ENCODE measurements around the gene DBP.
A peak's percentile ranks its signal among the peaks of the same experiment; 100 is the strongest.

Gene DBP

DNA sequence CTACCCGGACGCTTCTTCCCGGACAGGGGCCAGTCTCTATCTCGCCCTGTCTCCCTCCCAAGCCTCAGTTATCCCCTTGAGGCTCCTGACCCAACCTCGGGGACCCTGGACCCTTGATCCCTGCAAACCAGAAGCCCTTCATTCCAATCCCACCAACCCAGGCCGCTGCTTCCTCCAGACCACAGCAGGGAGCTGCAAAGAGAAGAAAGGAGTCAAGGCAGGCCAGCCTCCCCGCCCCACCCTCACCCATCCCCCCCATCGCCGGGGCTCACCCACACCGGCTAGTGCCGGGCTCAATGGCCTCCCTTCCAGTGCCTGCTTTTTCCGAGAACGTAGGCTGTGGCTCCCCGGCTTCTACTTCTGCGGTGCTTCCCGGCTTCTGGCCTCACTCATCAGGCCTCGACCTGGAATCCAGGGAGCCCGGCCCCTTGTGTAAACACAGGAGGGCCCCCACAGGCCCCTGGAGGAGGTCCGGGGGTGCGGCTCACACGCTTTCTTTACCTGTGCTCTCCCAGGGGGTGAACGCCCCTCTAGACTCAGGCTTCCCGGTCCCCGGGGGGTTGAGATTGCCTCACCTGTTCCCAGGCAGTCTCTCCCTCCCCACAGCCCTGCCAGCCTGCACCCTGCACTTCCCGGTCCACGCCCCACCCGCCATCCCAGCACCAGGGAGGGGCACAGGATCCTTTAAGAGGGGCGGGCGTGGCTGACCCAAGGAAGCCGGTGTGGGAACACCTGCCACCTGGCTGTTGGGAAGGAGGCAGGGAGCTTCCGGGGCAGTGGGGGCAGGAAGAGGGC, 22.5 kb downstream of the DBP start, which contains the start of gene FAM83E (continued):
- no peak for TF ChIP-seq ZNF76 (tag by site-specific recombination; IDR thresholded peaks at IDR 0.05; ENCODE audit: borderline replicate concordance, low read depth)
- TF ChIP-seq, protein P1, sequence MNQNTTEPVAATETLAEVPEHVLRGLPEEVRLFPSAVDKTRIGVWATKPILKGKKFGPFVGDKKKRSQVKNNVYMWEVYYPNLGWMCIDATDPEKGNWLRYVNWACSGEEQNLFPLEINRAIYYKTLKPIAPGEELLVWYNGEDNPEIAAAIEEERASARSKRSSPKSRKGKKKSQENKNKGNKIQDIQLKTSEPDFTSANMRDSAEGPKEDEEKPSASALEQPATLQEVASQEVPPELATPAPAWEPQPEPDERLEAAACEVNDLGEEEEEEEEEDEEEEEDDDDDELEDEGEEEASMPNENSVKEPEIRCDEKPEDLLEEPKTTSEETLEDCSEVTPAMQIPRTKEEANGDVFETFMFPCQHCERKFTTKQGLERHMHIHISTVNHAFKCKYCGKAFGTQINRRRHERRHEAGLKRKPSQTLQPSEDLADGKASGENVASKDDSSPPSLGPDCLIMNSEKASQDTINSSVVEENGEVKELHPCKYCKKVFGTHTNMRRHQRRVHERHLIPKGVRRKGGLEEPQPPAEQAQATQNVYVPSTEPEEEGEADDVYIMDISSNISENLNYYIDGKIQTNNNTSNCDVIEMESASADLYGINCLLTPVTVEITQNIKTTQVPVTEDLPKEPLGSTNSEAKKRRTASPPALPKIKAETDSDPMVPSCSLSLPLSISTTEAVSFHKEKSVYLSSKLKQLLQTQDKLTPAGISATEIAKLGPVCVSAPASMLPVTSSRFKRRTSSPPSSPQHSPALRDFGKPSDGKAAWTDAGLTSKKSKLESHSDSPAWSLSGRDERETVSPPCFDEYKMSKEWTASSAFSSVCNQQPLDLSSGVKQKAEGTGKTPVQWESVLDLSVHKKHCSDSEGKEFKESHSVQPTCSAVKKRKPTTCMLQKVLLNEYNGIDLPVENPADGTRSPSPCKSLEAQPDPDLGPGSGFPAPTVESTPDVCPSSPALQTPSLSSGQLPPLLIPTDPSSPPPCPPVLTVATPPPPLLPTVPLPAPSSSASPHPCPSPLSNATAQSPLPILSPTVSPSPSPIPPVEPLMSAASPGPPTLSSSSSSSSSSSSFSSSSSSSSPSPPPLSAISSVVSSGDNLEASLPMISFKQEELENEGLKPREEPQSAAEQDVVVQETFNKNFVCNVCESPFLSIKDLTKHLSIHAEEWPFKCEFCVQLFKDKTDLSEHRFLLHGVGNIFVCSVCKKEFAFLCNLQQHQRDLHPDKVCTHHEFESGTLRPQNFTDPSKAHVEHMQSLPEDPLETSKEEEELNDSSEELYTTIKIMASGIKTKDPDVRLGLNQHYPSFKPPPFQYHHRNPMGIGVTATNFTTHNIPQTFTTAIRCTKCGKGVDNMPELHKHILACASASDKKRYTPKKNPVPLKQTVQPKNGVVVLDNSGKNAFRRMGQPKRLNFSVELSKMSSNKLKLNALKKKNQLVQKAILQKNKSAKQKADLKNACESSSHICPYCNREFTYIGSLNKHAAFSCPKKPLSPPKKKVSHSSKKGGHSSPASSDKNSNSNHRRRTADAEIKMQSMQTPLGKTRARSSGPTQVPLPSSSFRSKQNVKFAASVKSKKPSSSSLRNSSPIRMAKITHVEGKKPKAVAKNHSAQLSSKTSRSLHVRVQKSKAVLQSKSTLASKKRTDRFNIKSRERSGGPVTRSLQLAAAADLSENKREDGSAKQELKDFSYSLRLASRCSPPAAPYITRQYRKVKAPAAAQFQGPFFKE (tag by site-specific recombination; IDR thresholded peaks at IDR 0.05; ENCODE audit: borderline replicate concordance) = no peak
- TF ChIP-seq, protein P2, sequence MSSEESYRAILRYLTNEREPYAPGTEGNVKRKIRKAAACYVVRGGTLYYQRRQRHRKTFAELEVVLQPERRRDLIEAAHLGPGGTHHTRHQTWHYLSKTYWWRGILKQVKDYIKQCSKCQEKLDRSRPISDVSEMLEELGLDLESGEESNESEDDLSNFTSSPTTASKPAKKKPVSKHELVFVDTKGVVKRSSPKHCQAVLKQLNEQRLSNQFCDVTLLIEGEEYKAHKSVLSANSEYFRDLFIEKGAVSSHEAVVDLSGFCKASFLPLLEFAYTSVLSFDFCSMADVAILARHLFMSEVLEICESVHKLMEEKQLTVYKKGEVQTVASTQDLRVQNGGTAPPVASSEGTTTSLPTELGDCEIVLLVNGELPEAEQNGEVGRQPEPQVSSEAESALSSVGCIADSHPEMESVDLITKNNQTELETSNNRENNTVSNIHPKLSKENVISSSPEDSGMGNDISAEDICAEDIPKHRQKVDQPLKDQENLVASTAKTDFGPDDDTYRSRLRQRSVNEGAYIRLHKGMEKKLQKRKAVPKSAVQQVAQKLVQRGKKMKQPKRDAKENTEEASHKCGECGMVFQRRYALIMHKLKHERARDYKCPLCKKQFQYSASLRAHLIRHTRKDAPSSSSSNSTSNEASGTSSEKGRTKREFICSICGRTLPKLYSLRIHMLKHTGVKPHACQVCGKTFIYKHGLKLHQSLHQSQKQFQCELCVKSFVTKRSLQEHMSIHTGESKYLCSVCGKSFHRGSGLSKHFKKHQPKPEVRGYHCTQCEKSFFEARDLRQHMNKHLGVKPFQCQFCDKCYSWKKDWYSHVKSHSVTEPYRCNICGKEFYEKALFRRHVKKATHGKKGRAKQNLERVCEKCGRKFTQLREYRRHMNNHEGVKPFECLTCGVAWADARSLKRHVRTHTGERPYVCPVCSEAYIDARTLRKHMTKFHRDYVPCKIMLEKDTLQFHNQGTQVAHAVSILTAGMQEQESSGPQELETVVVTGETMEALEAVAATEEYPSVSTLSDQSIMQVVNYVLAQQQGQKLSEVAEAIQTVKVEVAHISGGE (tag by site-specific recombination; conservative IDR thresholded peaks at IDR 0.05; ENCODE audit: low read depth) = no peak
- TF ChIP-seq SALL2 (tag by site-specific recombination; IDR thresholded peaks at IDR 0.05; ENCODE audit: borderline replicate concordance) = no peak
- TF ChIP-seq ZIC2 (tag by site-specific recombination; IDR thresholded peaks at IDR 0.05) = peak; percentile 70
- no peak for TF ChIP-seq MEIS1 (CRISPR knock-in tag; IDR thresholded peaks at IDR 0.05; ENCODE audit: borderline replicate concordance)
- no peak for TF ChIP-seq ZNF549 (tag by site-specific recombination; IDR thresholded peaks at IDR 0.05)
- TF ChIP-seq, protein P3, sequence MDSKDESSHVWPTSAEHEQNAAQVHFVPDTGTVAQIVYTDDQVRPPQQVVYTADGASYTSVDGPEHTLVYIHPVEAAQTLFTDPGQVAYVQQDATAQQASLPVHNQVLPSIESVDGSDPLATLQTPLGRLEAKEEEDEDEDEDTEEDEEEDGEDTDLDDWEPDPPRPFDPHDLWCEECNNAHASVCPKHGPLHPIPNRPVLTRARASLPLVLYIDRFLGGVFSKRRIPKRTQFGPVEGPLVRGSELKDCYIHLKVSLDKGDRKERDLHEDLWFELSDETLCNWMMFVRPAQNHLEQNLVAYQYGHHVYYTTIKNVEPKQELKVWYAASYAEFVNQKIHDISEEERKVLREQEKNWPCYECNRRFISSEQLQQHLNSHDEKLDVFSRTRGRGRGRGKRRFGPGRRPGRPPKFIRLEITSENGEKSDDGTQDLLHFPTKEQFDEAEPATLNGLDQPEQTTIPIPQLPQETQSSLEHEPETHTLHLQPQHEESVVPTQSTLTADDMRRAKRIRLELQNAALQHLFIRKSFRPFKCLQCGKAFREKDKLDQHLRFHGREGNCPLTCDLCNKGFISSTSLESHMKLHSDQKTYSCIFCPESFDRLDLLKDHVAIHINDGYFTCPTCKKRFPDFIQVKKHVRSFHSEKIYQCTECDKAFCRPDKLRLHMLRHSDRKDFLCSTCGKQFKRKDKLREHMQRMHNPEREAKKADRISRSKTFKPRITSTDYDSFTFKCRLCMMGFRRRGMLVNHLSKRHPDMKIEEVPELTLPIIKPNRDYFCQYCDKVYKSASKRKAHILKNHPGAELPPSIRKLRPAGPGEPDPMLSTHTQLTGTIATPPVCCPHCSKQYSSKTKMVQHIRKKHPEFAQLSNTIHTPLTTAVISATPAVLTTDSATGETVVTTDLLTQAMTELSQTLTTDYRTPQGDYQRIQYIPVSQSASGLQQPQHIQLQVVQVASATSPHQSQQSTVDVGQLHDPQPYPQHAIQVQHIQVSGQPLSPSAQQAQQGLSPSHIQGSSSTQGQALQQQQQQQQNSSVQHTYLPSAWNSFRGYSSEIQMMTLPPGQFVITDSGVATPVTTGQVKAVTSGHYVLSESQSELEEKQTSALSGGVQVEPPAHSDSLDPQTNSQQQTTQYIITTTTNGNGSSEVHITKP (tag by site-specific recombination; IDR thresholded peaks at IDR 0.05) = peak; percentile 54; the same call in 1 of the 2 replicates
- no peak for TF ChIP-seq BCL11B (tag by site-specific recombination; IDR thresholded peaks at IDR 0.05; ENCODE audit: low read depth)
- TF ChIP-seq GFI1B (tag by site-specific recombination; IDR thresholded peaks at IDR 0.05) = no peak
- TF ChIP-seq ZFHX2 (tag by site-specific recombination; conservative IDR thresholded peaks at IDR 0.05) = peak; percentile 21; the same call in 1 of the 2 replicates
- TF ChIP-seq HOXC10 (CRISPR knock-in tag; IDR thresholded peaks at IDR 0.05) = no peak
- TF ChIP-seq ZNF654 (tag by site-specific recombination; IDR thresholded peaks at IDR 0.05; ENCODE audit: low read depth) = no peak
- TF ChIP-seq, protein P4, sequence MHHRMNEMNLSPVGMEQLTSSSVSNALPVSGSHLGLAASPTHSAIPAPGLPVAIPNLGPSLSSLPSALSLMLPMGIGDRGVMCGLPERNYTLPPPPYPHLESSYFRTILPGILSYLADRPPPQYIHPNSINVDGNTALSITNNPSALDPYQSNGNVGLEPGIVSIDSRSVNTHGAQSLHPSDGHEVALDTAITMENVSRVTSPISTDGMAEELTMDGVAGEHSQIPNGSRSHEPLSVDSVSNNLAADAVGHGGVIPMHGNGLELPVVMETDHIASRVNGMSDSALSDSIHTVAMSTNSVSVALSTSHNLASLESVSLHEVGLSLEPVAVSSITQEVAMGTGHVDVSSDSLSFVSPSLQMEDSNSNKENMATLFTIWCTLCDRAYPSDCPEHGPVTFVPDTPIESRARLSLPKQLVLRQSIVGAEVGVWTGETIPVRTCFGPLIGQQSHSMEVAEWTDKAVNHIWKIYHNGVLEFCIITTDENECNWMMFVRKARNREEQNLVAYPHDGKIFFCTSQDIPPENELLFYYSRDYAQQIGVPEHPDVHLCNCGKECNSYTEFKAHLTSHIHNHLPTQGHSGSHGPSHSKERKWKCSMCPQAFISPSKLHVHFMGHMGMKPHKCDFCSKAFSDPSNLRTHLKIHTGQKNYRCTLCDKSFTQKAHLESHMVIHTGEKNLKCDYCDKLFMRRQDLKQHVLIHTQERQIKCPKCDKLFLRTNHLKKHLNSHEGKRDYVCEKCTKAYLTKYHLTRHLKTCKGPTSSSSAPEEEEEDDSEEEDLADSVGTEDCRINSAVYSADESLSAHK (tag by site-specific recombination; IDR thresholded peaks at IDR 0.05) = no peak
- peak; percentile 15; the same call in 1 of the 2 replicates for TF ChIP-seq ZNF501 (tag by site-specific recombination; IDR thresholded peaks at IDR 0.05)
- peak; percentile 5; the same call in 1 of the 2 replicates for TF ChIP-seq ZSCAN30 (tag by site-specific recombination; IDR thresholded peaks at IDR 0.05)
- TF ChIP-seq ZNF155 (tag by site-specific recombination; IDR thresholded peaks at IDR 0.05) = no peak
- no peak for TF ChIP-seq ZNF175 (tag by site-specific recombination; IDR thresholded peaks at IDR 0.05)
- no peak for TF ChIP-seq ZNF560 (tag by site-specific recombination; IDR thresholded peaks at IDR 0.05; ENCODE audit: borderline replicate concordance)
- TF ChIP-seq ZNF830 (tag by site-specific recombination; IDR thresholded peaks at IDR 0.05; ENCODE audit: low read depth) = no peak
